Adrenal gland (tissue), 5 donors: ENCODE measurements around the gene FAAP100.
A peak's percentile ranks its signal among the peaks of the same experiment; 100 is the strongest.

ENCODE experiments used
- CTCF ChIP-seq, 6 experiments: fragments of 450-650 bp in 4 of 6; fragments of 200-600 bp in 2 of 6; sonication (generic) in 1 of 6; IDR thresholded peaks; 1 replicate in 5 of 6; 2 replicates in 1 of 6; pipeline versions ENCODE4 v1.5.1 to v1.8.0; 2016 to 2021; ENCODE audit warnings: antibody characterized with exemption in 6 of 6, mild to moderate bottlenecking in 2 of 6, moderate library complexity in 1 of 6
- POLR2A ChIP-seq, 2 donors: fragments of 450-650 bp; IDR thresholded peaks; one replicate each; pipeline ENCODE4 v1.6.1; 2017; ENCODE audit warnings: antibody characterized with exemption in 2 of 2, mild to moderate bottlenecking in 2 of 2, moderate library complexity in 1 of 2
- donor health status: DM: no; HTN: no; CAD: no.

- no peak for TF ChIP-seq CTCF (IDR thresholded peaks at IDR 0.05)
- peak; percentile 19 to 46 for TF ChIP-seq POLR2A (IDR thresholded peaks at IDR 0.05)
These were observed 37.2 kb downstream of the FAAP100 start for GRCh38 chr17:81514739-81515529.
